CD8-positive, alpha-beta memory T cell (primary cell): ENCODE results near the gene MRPS25. TPM values are rescaled to one million over a fixed set of nuclear protein-coding genes. Genes with fewer than 3 reads are reported as not detected.
"Not testable (repeated sequence)": the region's sequence is repeated elsewhere in the genome, so short reads cannot be mapped to it uniquely, and the experiment has no call there.

Experiments used
- CTCF ChIA-PET: fragments of 350-600 bp; sonication (Branson Sonifier 250); formaldehyde crosslinking; loops from one replicate; lab custom pipeline; 2021; ENCODE audit warnings: antibody characterized with exemption; lab: Charles Lee
- POLR2A ChIA-PET: fragments of 350-600 bp; sonication (Branson Sonifier 250); formaldehyde crosslinking; loops from one replicate; lab custom pipeline; 2021; ENCODE audit warnings: antibody characterized with exemption; lab: Charles Lee
- DNase-seq, 5 donors: peaks; one replicate each; pipeline versions ENCODE4 v3.0.0 to v3.0.0-alpha.2; 2020 to 2022; ENCODE audit warnings: mixed read lengths in 1 of 5
- H3K27ac ChIP-seq: one replicate; pipeline ENCODE4 v1.7.0; 2013; ENCODE audit warnings: low read depth, mild to moderate bottlenecking, low read length, moderate library complexity
- H3K27me3 ChIP-seq: 2 replicates; pipeline ENCODE4 v1.7.0; 2013; ENCODE audit warnings: low read length, mild to moderate bottlenecking; ENCODE audit not compliant: insufficient read depth, poor library complexity, severe bottlenecking
- H3K36me3 ChIP-seq: 2 replicates; pipeline ENCODE4 v1.7.0; 2013; ENCODE audit warnings: mild to moderate bottlenecking, low read length, moderate library complexity; ENCODE audit not compliant: insufficient read depth
- H3K4me1 ChIP-seq: 2 replicates; pipeline ENCODE4 v1.7.0; 2013; ENCODE audit warnings: mild to moderate bottlenecking, low read length, moderate library complexity; ENCODE audit not compliant: insufficient read depth
- H3K4me3 ChIP-seq: 2 replicates; pipeline ENCODE4 v1.7.0; 2013; ENCODE audit warnings: mild to moderate bottlenecking, low read length
- H3K9me3 ChIP-seq: 2 replicates; pipeline ENCODE4 v1.7.0; 2013; ENCODE audit warnings: mild to moderate bottlenecking, low read length
- H3K27ac Mint-ChIP-seq, 8 donors: one replicate each; pipeline ENCODE4 v1.8.0; 2020 to 2021; ENCODE audit warnings: mixed read lengths in 8 of 8, mild to moderate bottlenecking in 6 of 8, inconsistent platforms in 3 of 8, moderate library complexity in 3 of 8
- H3K27me3 Mint-ChIP-seq, 2 donors: one replicate each; pipeline ENCODE4 v1.8.0; 2020 to 2021; ENCODE audit warnings: mixed read lengths in 2 of 2, mild to moderate bottlenecking in 1 of 2, moderate library complexity in 1 of 2
- H3K36me3 Mint-ChIP-seq, 3 donors: one replicate each; pipeline ENCODE4 v1.8.0; 2020 to 2021; ENCODE audit warnings: mixed read lengths in 3 of 3, inconsistent platforms in 1 of 3, mild to moderate bottlenecking in 1 of 3
- H3K4me1 Mint-ChIP-seq, 3 donors: one replicate each; pipeline ENCODE4 v1.8.0; 2020 to 2021; ENCODE audit warnings: mixed read lengths in 3 of 3, inconsistent platforms in 1 of 3, mild to moderate bottlenecking in 1 of 3
- H3K4me3 Mint-ChIP-seq, 7 donors: one replicate each; pipeline ENCODE4 v1.8.0; 2020 to 2021; ENCODE audit warnings: mixed read lengths in 7 of 7, mild to moderate bottlenecking in 6 of 7, moderate library complexity in 4 of 7, inconsistent platforms in 2 of 7
- H3K9me3 Mint-ChIP-seq, 5 donors: one replicate each; pipeline ENCODE4 v1.8.0; 2020 to 2022; ENCODE audit warnings: mixed read lengths in 5 of 5, mild to moderate bottlenecking in 3 of 5, moderate library complexity in 2 of 5, inconsistent platforms in 1 of 5
- polyA plus RNA-seq: library from polyadenylated mRNA; unstranded; fragments of 300-500 nt; fragmentation: Illumina TruSeq; gene quantifications from one replicate; pipeline ENCODE4 v1.2.3, GENCODE V29; 2021
- total RNA-seq, 2 experiments: library from RNA; stranded (reverse); gene quantifications; one replicate each; pipeline ENCODE4 v1.2.3, GENCODE V29; 2021

Gene MRPS25
- total and polyA plus RNA-seq, 3 experiments from 2014 or later: 20.2 to 84.7 (median 82.7) TPM

DNA sequence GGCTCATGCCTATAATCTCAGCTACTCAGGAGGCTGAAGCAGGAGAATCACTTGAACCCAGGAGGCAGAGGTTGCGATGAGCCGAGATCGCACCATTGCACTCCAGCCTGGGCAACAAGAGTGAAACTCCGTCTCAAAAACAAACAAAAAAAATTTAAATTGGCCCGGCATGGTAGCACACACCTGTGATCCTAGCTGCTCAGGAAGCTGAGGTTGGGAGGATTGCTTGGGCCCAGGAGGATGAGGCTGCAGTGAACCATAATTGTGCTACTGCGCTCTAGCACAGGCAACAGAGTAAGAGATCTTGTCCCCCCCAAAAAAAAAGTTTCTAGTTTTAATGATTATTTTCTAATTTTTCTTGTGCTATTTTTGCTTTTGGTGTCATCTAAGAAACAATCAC is 65.9 kb downstream of the MRPS25 start:
- peaks cover 0 to 10% (median 0%) of the 10 kb centered on the region in 5 donors for H3K9me3 Mint-ChIP-seq
- H3K27me3 Mint-ChIP-seq, H3K9me3 ChIP-seq, H3K4me3 Mint-ChIP-seq, POLR2A ChIA-PET, H3K4me1 ChIP-seq, H3K27ac ChIP-seq, CTCF ChIA-PET, H3K4me3 ChIP-seq, H3K27ac Mint-ChIP-seq, H3K36me3 ChIP-seq, H3K27me3 ChIP-seq, DNase-seq: not testable (repeated sequence)
- peaks cover 36 to 63% (median 51%) of the 10 kb centered on the region in 3 donors for H3K4me1 Mint-ChIP-seq
- H3K36me3 Mint-ChIP-seq: peaks cover 21 to 42% (median 29%) of the 10 kb centered on the region in 3 donors

Other genes starting within 250 kb of the MRPS25 start
- gene FGD5, start 246.4 kb downstream of the MRPS25 start, total RNA-seq: not detected
- gene FGD5, start 246.4 kb downstream of the MRPS25 start, polyA plus RNA-seq: not detected
- gene NR2C2, start 117.7 kb downstream of the MRPS25 start, total RNA-seq: 10 to 100 TPM; 46.7 to 47.1 TPM
- gene NR2C2, start 117.7 kb downstream of the MRPS25 start, polyA plus RNA-seq: 14.5 TPM
- gene RBSN, start 33.8 kb upstream of the MRPS25 start, total RNA-seq: 10 to 100 TPM; 12.2 to 12.5 TPM
- 19.0 TPM for gene RBSN, start 33.8 kb upstream of the MRPS25 start, polyA plus RNA-seq
- 10 to 100 TPM; 33.1 to 36.1 TPM for gene CAPN7, start 140.9 kb upstream of the MRPS25 start, total RNA-seq
- 32.4 TPM for gene CAPN7, start 140.9 kb upstream of the MRPS25 start, polyA plus RNA-seq